Measurements from ENCODE around the gene OR2AT4. TPM values are rescaled to one million over a fixed set of nuclear protein-coding genes. Genes with fewer than 3 reads are reported as not detected.
"Not testable (repeated sequence)": the region's sequence is repeated elsewhere in the genome, so short reads cannot be mapped to it uniquely, and the experiment has no call there.

Gene OR2AT4
- total and polyA plus RNA-seq, 5 donors: not detected

DNA sequence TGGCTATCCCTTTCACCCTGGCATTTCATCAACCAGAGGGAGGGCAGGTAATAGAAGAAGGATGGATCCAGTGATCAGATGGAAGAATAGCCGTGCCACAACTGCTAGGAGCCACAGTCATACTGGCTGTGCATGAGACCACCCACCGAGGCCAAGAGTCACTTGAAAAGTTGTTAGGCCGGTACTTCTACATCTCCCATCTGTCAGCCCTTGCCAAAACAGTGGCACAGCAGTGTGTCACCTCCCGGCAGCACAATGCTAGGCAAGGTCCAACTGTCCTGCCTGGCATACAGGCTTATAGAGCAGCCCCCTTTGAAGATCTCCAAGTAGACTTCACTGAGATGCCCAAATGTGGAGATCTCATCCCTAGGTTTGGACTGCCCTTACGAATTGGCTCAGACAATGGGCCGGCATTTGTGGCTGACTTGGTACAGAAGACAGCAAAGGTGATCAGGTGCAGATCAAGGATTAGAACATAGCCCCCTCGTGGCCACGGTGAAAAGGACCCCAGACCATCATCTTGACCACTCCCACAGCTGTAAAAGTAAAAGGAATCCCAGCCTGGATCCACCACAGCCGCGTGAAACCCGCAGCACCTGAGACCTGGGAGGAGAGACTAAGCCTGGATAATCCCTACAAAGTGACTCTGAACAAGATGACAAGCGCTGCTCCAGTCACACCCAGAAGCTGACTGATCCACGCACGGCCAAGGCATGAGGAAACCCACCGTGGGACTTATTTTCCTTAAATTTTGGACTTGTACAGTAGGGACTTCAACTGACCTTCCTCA lies 52.1 kb downstream of the OR2AT4 start:
- DNase-seq; intact Hi-C loops (cut with DNase I); ATAC-seq; H3K9me3 ChIP-seq (ENCODE audit: control insufficient read depth, low read length); H3K27me3 ChIP-seq (ENCODE audit: control insufficient read depth, insufficient read depth); H3K27ac ChIP-seq (ENCODE audit: low read length); H3K4me1 ChIP-seq (ENCODE audit: control insufficient read depth, insufficient read depth, low read length); H3K4me3 ChIP-seq (ENCODE audit: low read length): not testable (repeated sequence)
- WGBS: 88% methylated on average over 15 of the region's 15 CpGs

DNA sequence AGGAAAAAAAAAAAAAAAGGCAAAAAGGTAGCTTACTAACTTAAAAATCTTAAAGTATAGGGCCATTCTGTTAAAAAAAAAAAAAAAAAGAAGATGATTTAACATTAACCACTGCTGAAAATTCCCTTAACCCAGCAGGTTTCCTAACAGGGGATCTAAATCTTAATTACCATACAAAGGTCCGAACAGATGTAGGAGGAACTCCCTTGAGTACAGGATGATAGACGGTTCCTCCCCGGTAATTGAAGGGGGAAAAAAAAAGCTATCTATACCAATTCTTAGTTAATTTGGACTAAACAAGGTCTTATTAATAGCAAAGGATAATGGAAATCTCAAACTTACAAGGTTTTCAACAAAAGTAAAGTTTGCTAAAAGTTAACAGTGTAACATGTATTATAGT lies 54.9 kb downstream of the OR2AT4 start:
- H3K27me3 ChIP-seq (ENCODE audit: control insufficient read depth, insufficient read depth); H3K4me1 ChIP-seq (ENCODE audit: control insufficient read depth, insufficient read depth, low read length); ATAC-seq; intact Hi-C loops (cut with DNase I); DNase-seq; H3K27ac ChIP-seq (ENCODE audit: low read length); H3K4me3 ChIP-seq (ENCODE audit: low read length); H3K9me3 ChIP-seq (ENCODE audit: control insufficient read depth, low read length): not testable (repeated sequence)
- 29% methylated on average over 3 of the region's 3 CpGs for WGBS

DNA sequence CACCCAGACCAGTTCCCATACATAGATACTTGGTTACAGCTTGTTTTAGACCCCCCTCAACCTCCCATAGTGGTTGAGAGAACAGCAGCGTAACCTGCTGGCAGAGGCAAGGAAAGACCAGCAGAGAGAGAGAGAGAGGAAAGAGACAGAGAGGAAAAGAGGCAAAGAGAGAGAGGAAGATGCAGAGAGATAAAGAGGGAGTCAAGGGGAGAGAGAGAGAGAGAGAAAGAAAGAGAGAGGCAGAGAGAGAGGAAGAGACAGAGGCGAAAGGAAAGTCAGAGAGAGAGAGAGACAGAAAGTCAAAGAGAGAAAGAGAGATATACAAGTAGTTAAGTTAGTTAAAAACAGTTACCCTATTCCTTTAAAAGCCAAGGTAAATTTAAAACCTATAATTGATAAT lies 55.4 kb downstream of the OR2AT4 start:
- Histone ChIP-seq H3K27me3 (ENCODE audit: control insufficient read depth, insufficient read depth) (no peaks in the 10 kb centered on the region), H3K27ac (ENCODE audit: low read length) (no peak overlapping the region), H3K4me3 (ENCODE audit: low read length) (no peak overlapping the region), H3K9me3 (ENCODE audit: control insufficient read depth, low read length) (no peaks in the 10 kb centered on the region), H3K4me1 (ENCODE audit: control insufficient read depth, insufficient read depth, low read length) (no peaks in the 10 kb centered on the region)
- WGBS: 93% methylated on average over 2 of the region's 2 CpGs
- intact Hi-C loops (cut with DNase I): no loop called here
- no peak for DNase-seq
- no peak for ATAC-seq

DNA sequence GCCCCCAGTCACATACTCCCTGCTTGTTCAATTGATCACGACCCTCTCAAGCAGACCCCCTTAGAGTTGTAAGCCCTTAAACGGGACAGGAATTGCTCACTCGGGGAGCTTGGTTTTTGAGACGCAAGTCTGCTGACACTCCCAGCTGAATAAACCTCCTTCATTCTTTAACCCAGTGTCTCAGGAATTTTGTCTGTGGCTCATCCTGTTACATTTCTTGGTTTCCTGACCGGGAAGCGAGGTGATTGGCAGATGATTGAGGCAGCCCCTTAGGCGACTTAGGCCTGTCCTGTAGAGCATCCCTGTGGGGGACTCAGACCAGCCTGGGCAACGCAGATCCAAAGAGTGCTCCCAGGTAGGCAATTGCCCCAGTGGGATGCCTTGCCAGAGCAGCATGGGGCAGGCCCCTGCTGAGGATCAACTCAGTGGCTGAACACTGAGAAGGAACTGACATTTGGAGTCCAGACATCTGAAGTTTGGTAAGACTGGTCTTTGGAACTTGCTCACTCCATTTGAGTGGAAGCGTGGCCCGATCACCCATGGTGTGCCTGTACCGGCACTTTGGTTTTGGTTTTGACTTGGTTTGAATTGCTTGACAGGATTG lies 56.4 kb downstream of the OR2AT4 start:
- DNase-seq: no peak
- no peak for ATAC-seq
- WGBS: 86% methylated on average over 11 of the region's 11 CpGs
- intact Hi-C loops (cut with DNase I): no loop called here
- Histone ChIP-seq H3K27ac (ENCODE audit: low read length) (no peak overlapping the region), H3K4me1 (ENCODE audit: control insufficient read depth, insufficient read depth, low read length) (no peaks in the 10 kb centered on the region), H3K4me3 (ENCODE audit: low read length) (no peak overlapping the region), H3K27me3 (ENCODE audit: control insufficient read depth, insufficient read depth) (no peaks in the 10 kb centered on the region), H3K9me3 (ENCODE audit: control insufficient read depth, low read length) (no peaks in the 10 kb centered on the region)

DNA sequence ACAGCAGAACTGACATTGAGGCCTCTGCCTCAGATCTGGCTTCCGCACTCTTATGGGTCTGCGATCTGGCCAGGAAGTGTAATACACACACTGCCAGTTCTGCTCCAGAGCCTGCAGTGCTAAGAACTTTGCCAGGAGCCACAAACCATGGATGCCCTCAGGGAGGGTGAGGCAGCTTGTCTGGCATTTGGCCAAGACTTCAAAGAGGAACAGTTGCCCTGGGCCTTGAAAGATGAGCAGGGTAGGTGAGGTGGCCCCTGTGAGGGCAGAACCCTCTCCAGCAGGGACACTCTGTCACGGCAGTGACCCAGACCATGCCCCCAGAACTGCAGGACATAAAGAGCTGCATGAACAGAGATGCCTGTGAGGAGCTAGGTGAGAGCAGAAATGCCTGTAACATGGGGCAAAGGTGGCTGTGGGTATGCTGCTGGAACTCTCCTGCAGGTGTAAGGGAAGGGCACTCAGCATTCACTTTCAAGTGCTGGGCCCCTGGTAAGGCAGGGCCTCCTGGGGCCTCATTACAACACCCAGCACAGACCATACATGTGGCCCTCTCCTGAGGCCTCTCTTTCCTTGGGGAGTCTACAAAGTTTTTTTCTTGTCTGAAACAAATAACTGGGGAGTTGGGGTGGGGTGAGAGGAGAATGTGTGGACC lies 60.6 kb downstream of the OR2AT4 start:
- DNase-seq (no peak), ATAC-seq (no peak)
- H3K27me3 ChIP-seq (ENCODE audit: control insufficient read depth, insufficient read depth): no peaks in the 10 kb centered on the region
- no peaks in the 10 kb centered on the region for H3K9me3 ChIP-seq (ENCODE audit: control insufficient read depth, low read length)
- intact Hi-C loops (cut with DNase I): no loop called here
- 80% methylated on average over 3 of the region's 3 CpGs for WGBS
- H3K4me1 ChIP-seq (ENCODE audit: control insufficient read depth, insufficient read depth, low read length): no peaks in the 10 kb centered on the region
- H3K4me3 ChIP-seq (ENCODE audit: low read length): no peak overlapping the region
- H3K27ac ChIP-seq (ENCODE audit: low read length): no peak overlapping the region

DNA sequence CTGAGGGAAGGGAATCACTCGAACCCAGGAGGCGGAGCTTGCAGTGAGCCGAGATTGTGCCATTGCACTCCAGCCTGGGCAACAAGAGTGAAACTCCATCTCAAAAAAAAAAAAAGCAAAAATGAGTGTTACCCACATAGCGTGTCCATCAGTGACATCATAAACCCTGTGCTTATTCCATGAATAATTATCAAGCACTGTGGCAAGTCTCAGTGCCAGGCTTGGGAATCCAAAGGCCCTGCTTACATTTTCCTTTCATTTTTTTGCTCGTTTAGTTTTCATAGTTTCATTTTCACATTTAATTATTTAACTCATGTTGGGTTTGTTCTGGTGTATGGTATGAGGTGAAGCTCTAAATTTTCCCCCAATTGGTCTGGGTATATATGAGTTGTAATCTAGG lies 61.4 kb downstream of the OR2AT4 start:
- ATAC-seq (no peak), DNase-seq (no peak)
- Histone ChIP-seq H3K9me3 (ENCODE audit: control insufficient read depth, low read length) (no peaks in the 10 kb centered on the region), H3K4me3 (ENCODE audit: low read length) (no peak overlapping the region), H3K27me3 (ENCODE audit: control insufficient read depth, insufficient read depth) (no peaks in the 10 kb centered on the region), H3K27ac (ENCODE audit: low read length) (no peak overlapping the region), H3K4me1 (ENCODE audit: control insufficient read depth, insufficient read depth, low read length) (no peaks in the 10 kb centered on the region)
- intact Hi-C loops (cut with DNase I): no loop called here
- WGBS: 84% methylated on average over 5 of the region's 5 CpGs

DNA sequence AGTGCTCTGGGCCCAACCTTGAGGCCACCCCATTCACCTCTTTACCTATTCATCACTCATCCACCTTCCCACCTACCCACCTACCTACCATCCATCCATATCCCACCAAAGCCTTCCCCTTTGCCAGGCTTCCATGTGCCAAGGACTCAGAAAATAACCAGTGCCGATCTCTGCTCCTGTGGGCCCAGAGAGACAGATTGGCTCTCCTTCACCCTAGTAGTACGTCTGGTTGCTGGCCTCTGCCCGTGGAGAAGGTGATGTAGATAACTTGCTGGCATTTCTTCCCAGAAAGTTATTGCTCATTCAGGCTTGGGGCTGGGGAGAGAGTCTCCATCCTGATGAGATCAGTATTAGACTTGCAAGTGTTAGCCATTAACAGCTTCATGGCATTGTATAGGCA lies 62.8 kb downstream of the OR2AT4 start:
- H3K9me3 ChIP-seq (ENCODE audit: control insufficient read depth, low read length): no peaks in the 10 kb centered on the region
- ATAC-seq (no peak), DNase-seq (no peak)
- no peak overlapping the region for H3K4me3 ChIP-seq (ENCODE audit: low read length)
- no peaks in the 10 kb centered on the region for H3K27me3 ChIP-seq (ENCODE audit: control insufficient read depth, insufficient read depth)
- 84% methylated on average over 3 of the region's 3 CpGs for WGBS
- H3K27ac ChIP-seq (ENCODE audit: low read length): no peak overlapping the region
- no peaks in the 10 kb centered on the region for H3K4me1 ChIP-seq (ENCODE audit: control insufficient read depth, insufficient read depth, low read length)
- intact Hi-C loops (cut with DNase I): loop anchor here (2.0 to 5.0 kb wide), 3 partner anchors 102 to 107 kb away; no protein-coding TSS in a partner anchor

DNA sequence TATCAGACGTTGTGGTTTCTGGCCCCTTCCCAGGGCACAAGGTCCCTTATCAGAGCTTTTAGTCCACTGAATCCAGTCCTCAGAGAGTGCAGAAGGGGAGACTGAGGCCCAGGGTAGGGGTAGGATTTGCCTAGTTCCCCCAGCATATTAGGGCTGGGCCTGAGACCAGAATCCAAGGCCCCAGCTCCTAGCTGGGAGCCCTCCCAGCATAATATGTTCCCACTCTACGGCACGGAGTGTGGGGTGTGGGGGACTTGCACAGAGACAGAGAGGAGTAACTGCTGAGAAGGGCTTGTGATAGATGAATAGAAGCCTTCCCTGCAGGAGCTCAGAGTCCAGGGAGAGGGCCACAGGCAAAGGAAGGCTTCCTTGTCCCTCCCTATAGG lies 64.1 kb downstream of the OR2AT4 start:
- Histone ChIP-seq H3K4me1 (ENCODE audit: control insufficient read depth, insufficient read depth, low read length) (no peaks in the 10 kb centered on the region), H3K9me3 (ENCODE audit: control insufficient read depth, low read length) (no peaks in the 10 kb centered on the region), H3K4me3 (ENCODE audit: low read length) (no peak overlapping the region), H3K27me3 (ENCODE audit: control insufficient read depth, insufficient read depth) (no peaks in the 10 kb centered on the region), H3K27ac (ENCODE audit: low read length) (no peak overlapping the region)
- ATAC-seq: no peak
- 72% methylated on average over 3 of the region's 3 CpGs for WGBS
- DNase-seq: no peak
- intact Hi-C loops (cut with DNase I): loop anchor here (2.0 to 5.0 kb wide), 3 partner anchors 100 to 105 kb away; no protein-coding TSS in a partner anchor

DNA sequence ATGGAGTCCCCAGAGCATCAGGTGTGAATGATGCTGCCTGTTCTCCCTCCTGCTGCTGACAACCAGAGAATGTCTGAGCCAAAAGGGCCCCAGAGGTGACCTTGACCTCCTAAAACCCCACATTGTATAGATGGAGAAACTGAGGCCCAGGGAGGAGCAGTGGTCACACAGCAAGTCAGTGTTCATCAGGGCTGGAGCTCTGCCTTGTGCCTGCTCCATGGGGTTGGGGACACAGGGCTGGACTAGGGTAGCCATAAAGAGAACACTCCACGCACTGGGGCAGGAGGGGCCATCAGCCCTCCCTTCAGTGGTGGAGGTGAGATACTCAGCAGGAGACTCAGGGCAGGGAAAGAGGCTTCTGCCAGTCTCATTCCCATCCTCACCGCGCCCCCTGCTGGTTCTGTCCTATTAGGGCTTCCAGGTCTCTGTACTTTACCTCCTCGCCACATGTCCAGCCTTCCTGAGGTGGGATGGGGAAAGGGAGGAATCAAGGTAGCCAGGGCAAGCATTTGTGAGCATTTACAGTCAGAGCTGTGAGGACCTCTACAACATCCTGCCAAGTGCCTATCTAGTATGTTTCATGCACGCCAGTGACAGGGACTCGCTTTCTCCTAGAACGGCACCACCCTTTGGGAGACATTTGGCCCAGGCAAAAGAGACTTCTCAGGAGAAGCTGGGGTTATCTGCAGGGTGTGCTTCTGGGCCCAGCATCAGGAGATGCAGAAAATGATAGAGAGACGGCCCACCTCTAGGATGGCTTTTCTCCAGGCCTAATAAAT lies 64.7 kb downstream of the OR2AT4 start:
- 60% methylated on average over 8 of the region's 8 CpGs for WGBS
- Histone ChIP-seq H3K4me3 (ENCODE audit: low read length) (no peak overlapping the region), H3K4me1 (ENCODE audit: control insufficient read depth, insufficient read depth, low read length) (no peaks in the 10 kb centered on the region), H3K9me3 (ENCODE audit: control insufficient read depth, low read length) (no peaks in the 10 kb centered on the region), H3K27me3 (ENCODE audit: control insufficient read depth, insufficient read depth) (no peaks in the 10 kb centered on the region), H3K27ac (ENCODE audit: low read length) (no peak overlapping the region)
- peak; percentile 72 to 88 (median 88) for DNase-seq
- intact Hi-C loops (cut with DNase I): loop anchor here (2.0 to 5.0 kb wide), 3 partner anchors 100 to 105 kb away; no protein-coding TSS in a partner anchor
- peak; percentile 53 to 79 for ATAC-seq
